ENCODE data around the gene MPEG1. TPM values are rescaled to one million over a fixed set of nuclear protein-coding genes. Genes with fewer than 3 reads are reported as not detected.

MPEG1 gene
- total RNA-seq, 1 donor from 2014 or later: not detected

GRCh38 chr11:59259047-59259446 is 46.3 kb upstream of the MPEG1 start:
- H3K4me1 Mint-ChIP-seq (ENCODE audit: low read depth, unreplicated experiment): no peaks in the 10 kb centered on the region
- H3K27ac Mint-ChIP-seq (ENCODE audit: unreplicated experiment): no peak overlapping the region
- no peaks in the 10 kb centered on the region for H3K36me3 Mint-ChIP-seq (ENCODE audit: unreplicated experiment)
- peaks cover 5% of the 10 kb centered on the region for H3K27me3 Mint-ChIP-seq (ENCODE audit: unreplicated experiment)
- H3K4me3 Mint-ChIP-seq (ENCODE audit: unreplicated experiment): no peak overlapping the region
- peaks cover 5% of the 10 kb centered on the region for H3K9me3 Mint-ChIP-seq (ENCODE audit: unreplicated experiment)
- no peak for TF ChIP-seq CTCF (IDR thresholded peaks at IDR 0.05; ENCODE audit: partially characterized antibody, unreplicated experiment)
- no peak for DNase-seq

GRCh38 chr11:59255281-59255680 is 42.6 kb upstream of the MPEG1 start:
- no peak for TF ChIP-seq CTCF (IDR thresholded peaks at IDR 0.05; ENCODE audit: partially characterized antibody, unreplicated experiment)
- H3K9me3 Mint-ChIP-seq (ENCODE audit: unreplicated experiment): peaks cover 2% of the 10 kb centered on the region
- H3K4me1 Mint-ChIP-seq (ENCODE audit: low read depth, unreplicated experiment): no peaks in the 10 kb centered on the region
- DNase-seq: no peak
- no peak overlapping the region for H3K27ac Mint-ChIP-seq (ENCODE audit: unreplicated experiment)
- H3K4me3 Mint-ChIP-seq (ENCODE audit: unreplicated experiment): no peak overlapping the region
- peaks cover 5% of the 10 kb centered on the region for H3K27me3 Mint-ChIP-seq (ENCODE audit: unreplicated experiment)
- no peaks in the 10 kb centered on the region for H3K36me3 Mint-ChIP-seq (ENCODE audit: unreplicated experiment)

GRCh38 chr11:59254286-59254685 is 41.6 kb upstream of the MPEG1 start:
- no peak overlapping the region for H3K4me3 Mint-ChIP-seq (ENCODE audit: unreplicated experiment)
- H3K27ac Mint-ChIP-seq (ENCODE audit: unreplicated experiment): no peak overlapping the region
- H3K27me3 Mint-ChIP-seq (ENCODE audit: unreplicated experiment): peaks cover 5% of the 10 kb centered on the region
- H3K36me3 Mint-ChIP-seq (ENCODE audit: unreplicated experiment): no peaks in the 10 kb centered on the region
- no peak for TF ChIP-seq CTCF (IDR thresholded peaks at IDR 0.05; ENCODE audit: partially characterized antibody, unreplicated experiment)
- H3K9me3 Mint-ChIP-seq (ENCODE audit: unreplicated experiment): peaks cover 2% of the 10 kb centered on the region
- no peaks in the 10 kb centered on the region for H3K4me1 Mint-ChIP-seq (ENCODE audit: low read depth, unreplicated experiment)
- no peak for DNase-seq

GRCh38 chr11:59253001-59253400 is 40.3 kb upstream of the MPEG1 start:
- Mint-ChIP-seq H3K4me3 (ENCODE audit: unreplicated experiment) (no peak overlapping the region), H3K9me3 (ENCODE audit: unreplicated experiment) (peaks cover 2% of the 10 kb centered on the region), H3K27ac (ENCODE audit: unreplicated experiment) (no peak overlapping the region), H3K4me1 (ENCODE audit: low read depth, unreplicated experiment) (no peaks in the 10 kb centered on the region), H3K27me3 (ENCODE audit: unreplicated experiment) (peaks cover 5% of the 10 kb centered on the region), H3K36me3 (ENCODE audit: unreplicated experiment) (no peaks in the 10 kb centered on the region)
- DNase-seq: no peak
- no peak for TF ChIP-seq CTCF (IDR thresholded peaks at IDR 0.05; ENCODE audit: partially characterized antibody, unreplicated experiment)

- no peaks in the 10 kb centered on the region for H3K4me1 Mint-ChIP-seq (ENCODE audit: low read depth, unreplicated experiment)
- no peak for DNase-seq
- H3K27me3 Mint-ChIP-seq (ENCODE audit: unreplicated experiment): no peaks in the 10 kb centered on the region
- no peaks in the 10 kb centered on the region for H3K36me3 Mint-ChIP-seq (ENCODE audit: unreplicated experiment)
- no peaks in the 10 kb centered on the region for H3K9me3 Mint-ChIP-seq (ENCODE audit: unreplicated experiment)
- H3K4me3 Mint-ChIP-seq (ENCODE audit: unreplicated experiment): no peak overlapping the region
- no peak overlapping the region for H3K27ac Mint-ChIP-seq (ENCODE audit: unreplicated experiment)
- no peak for TF ChIP-seq CTCF (IDR thresholded peaks at IDR 0.05; ENCODE audit: partially characterized antibody, unreplicated experiment)
Observed at GRCh38 chr11:59249535-59249934, 36.8 kb upstream of the MPEG1 start.

All from glutamatergic neuron (in vitro differentiated cells).